GM19099 (cell line): ENCODE data around the gene FAIM2.

Experiments used
- POLR2A ChIP-seq: IDR thresholded peaks from 3 replicates; pipeline ENCODE4 v1.6.1; 2011; ENCODE audit warnings: low read depth; ENCODE audit not compliant: insufficient read length; ENCODE audit errors: extremely low read depth

Gene FAIM2

DNA sequence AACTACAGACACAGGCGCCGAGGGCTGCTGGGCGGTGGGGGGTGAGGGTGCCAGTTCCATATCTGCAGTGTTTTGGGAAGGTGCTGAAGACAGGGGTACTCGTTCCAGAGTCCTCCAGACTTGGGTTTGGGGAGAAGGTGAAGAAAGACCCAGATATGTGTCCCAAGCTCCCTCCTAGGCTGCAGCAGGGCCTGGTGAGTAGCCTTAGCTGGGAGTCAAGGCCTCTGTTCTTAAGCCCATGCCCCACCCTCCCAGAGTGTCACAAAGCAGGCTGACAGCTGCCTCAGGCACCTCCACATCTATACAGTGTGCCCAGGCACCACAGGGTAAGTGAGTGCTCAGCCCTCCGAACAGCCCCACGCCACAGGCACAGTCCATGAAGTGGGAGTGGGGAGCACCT lies 79.7 kb downstream of the FAIM2 start:
- no peak for TF ChIP-seq POLR2A

DNA sequence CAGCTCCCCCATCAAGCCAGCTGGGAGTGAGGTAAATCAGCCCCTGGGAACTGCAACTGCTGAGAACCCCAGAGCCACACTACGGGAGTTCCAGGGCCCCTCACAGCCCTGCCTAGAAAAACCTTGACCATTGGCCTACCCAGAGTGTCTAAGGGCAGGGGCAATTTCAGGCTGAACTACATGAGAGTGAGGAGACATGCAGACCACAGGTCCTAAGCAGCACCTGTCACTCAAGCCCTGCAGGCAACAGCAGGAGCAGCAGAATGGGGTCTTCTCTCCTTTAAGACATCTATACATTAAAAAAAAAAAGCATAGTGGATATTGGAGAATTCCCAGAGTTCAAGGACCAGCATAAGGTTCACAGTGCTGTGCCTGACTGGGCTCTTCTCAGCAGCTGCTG lies 80.3 kb downstream of the FAIM2 start:
- no peak for TF ChIP-seq POLR2A

- no peak for TF ChIP-seq POLR2A
Observed at GRCh38 chr12:49821373-49822287, 82.1 kb downstream of the FAIM2 start.

- no peak for TF ChIP-seq POLR2A
Observed at GRCh38 chr12:49819786-49820185, 83.9 kb downstream of the FAIM2 start.

GRCh38 chr12:49818241-49818895 lies 85.3 kb downstream of the FAIM2 start:
- TF ChIP-seq POLR2A, result no peak
